GM19043 (cell line): ENCODE measurements around the gene CHPF.

Source experiments
- ATAC-seq: cut with Tn5 transposase; IDR thresholded peaks from one replicate; pipeline ENCODE4 v1.9.1; 2021; ENCODE audit warnings: low read depth; ENCODE audit not compliant: unreplicated experiment

CHPF gene

DNA sequence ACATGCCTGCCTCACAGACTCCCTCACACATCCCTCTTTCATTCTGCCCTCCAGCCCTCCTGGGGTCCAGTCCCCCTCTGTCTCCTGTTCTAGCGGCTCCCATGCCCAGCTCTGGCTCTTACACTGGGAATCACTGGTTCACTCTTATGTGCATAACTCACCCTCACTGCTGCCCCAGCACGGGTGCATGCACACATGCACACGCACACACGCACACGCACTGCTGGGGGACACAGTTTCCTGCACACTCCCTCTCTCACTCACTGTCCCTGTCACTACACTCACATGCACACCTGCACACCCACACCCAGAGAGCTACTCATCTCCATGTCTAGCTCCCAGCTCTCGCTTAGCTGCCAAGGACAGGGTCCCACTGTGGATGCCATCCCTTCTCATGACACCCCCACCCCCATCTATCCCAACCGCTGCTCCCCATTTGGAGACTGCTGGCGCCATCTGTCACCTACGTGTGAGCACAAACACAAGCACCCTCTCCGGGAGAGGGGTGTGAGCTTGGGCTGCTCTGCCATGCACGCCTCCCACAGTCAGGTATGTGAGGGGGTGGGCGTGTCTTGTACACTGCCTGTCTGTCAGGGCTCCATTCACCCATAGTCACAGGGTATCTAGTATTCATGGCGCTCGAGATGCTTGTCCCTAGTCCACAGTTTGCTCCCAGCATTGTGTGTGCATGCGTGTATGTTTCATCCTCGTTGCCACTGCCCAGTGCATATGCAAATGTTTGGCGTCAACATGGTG is 27.6 kb downstream of the CHPF start:
- no peak for ATAC-seq

DNA sequence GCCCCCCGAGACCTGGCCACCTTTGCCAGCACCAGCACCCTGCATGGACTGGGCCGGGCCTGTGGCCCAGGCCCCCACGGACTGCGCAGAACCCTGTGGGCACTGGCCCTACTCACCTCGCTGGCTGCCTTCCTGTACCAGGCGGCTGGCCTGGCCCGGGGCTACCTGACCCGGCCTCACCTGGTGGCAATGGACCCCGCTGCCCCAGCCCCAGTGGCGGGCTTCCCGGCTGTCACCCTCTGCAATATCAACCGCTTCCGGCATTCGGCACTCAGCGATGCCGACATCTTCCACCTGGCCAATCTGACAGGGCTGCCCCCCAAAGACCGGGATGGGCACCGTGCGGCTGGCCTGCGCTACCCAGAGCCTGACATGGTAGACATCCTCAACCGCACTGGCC is 28.8 kb downstream of the CHPF start:
- ATAC-seq: no peak

DNA sequence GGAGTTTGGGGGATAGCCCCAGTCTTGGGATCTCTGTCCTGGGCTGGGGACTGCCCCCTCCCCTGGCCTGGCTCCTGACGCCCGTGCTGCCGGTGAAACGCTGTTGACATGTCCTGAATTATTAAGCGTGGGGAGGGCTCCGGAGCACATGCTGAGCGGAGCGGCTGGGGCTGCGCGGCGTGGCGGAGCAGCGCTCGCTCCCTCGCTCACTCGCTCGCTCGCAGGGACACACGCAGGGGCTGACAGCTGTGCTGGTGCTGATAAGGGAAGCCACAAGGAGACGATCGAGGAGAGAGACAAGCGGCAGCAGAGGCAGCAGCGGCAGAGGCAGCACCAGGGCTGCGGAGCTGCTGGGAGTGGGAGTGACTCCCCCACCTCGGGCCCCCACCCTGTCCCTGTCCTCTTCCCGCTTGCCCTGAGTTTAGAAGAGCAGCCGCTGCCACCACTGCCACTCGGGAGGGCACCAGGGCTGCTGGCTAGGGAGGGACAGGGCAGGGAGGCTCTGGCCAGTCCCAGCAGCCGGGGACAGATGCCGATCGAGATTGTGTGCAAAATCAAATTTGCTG is 29.3 kb downstream of the CHPF start, which contains the start of gene ASIC4:
Gene ASIC4, plus strand, starts transcription at position 287 of the 566 bp plus-strand sequence. Its CDS starts 243 bp downstream, at position 530.
- no peak for ATAC-seq

DNA sequence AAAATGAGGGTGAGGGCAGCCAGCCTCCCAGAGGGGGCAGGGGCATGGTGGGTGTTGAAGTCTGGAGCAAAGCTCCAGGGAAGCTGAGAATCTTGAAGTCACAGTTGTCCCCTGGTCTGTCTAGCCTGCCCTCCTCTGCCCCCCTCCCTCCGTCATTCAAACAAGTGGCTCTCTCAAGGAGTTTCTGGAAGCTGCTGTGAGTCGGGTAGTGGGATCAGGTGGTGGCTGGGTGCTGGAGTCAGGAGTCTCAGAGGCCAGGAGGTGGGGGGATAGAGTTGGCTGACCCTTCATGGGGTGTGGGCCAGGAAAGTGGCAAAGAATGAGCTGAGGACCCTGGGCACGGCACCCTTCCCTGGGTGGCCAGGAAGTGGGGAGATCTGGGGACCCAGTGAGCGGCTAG is 29.8 kb downstream of the CHPF start:
- no peak for ATAC-seq

DNA sequence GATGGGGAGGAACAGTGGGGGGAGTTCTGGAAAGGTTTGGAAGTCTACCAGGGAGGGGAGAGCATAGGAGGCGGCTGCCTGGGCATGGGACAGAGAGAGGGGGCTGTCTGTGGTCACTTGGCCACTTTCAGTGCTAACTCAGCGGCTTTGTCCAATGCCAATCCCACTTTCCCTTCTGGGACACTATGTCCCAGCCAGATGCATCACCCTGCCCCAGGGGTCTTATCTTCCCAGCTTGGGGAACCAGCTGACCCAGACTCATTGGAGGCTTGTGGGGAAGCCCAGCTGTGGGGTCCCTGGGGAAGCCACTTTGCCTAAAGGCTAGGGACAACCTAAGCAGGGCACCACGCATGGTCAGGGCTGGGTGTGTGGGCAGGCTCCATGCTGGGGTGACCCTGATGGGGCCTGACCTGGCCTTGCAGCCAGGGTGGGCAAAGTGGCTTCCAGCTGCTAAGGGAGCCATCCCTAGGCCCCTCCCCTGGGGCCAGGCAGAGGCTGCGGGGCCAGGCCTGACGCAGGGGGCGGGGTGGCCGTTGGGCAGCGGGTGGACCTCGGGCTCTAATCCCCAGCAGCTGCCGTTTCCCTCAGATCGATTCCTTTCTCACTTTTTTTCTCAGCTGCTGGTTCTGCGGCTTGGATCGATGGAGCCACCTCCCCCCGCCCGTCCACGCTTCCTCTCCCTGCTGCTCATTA is 30.9 kb downstream of the CHPF start:
- ATAC-seq: no peak

DNA sequence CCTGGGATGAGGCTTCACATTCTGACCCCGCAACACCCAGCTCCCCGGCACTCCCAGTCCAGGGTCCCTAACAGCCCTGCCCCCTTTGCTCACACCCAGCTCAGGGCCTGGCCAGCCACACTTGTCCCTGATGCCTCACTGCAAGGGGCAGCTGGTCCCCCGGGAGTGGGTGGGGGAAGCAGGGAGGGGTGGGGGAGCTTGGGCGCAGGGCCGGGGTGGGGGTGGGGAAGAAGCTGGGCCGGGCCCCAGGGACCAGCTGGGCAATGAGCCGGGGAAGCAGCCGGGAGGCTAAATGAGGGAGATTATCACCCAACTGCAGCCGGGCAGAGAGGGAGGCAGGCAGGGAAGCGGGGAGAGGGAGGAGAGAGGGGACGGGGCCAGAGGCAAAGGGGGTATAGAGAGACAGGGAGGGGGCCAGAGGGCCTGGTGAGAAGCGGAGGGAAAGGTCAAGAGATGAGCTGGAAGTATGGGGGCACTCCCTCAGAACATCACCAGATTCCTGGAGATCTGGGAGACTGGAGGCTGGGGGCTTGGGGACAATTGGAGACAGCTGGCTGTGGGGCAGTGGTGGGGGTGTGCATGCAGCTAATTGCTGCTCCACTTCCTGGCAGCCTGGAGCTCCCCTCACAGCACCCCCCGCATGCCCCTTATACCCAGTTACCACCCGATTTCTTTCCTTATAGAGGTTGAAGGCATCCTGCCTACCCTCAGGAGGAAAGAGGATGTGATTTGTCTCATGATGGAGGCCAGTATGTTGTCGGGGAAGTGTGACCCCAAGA is 31.9 kb downstream of the CHPF start:
- ATAC-seq: no peak

DNA sequence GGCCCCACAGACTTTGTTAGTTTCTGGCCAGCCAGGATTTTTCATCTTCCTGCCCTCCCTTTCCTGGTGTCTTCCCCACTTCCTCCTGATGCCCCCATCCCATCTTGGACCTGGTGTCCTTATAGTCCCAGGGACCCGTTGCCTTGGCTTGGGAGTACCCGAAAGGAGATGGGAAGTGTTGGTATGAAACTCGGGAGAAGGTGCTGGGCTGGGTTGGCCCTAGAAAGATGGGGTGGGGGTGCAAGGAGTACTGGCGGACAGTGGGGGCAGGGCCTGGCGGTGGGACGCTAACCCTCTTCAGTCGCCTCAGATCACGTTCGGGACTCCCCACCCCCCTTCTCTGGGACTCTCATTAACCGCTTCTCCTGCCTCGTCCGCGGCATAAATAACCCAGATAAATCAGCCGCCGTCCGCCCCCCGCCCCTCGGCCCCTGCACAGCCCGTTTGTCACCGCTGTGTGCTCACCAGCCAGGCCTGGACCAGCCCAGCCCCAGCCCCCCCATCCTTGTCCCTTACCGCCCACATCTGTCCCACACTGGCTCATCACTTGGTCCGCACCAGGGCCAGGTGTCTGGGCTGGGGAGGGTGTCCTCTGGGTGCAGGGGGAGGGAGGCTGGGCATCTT is 33.0 kb downstream of the CHPF start:
- no peak for ATAC-seq

DNA sequence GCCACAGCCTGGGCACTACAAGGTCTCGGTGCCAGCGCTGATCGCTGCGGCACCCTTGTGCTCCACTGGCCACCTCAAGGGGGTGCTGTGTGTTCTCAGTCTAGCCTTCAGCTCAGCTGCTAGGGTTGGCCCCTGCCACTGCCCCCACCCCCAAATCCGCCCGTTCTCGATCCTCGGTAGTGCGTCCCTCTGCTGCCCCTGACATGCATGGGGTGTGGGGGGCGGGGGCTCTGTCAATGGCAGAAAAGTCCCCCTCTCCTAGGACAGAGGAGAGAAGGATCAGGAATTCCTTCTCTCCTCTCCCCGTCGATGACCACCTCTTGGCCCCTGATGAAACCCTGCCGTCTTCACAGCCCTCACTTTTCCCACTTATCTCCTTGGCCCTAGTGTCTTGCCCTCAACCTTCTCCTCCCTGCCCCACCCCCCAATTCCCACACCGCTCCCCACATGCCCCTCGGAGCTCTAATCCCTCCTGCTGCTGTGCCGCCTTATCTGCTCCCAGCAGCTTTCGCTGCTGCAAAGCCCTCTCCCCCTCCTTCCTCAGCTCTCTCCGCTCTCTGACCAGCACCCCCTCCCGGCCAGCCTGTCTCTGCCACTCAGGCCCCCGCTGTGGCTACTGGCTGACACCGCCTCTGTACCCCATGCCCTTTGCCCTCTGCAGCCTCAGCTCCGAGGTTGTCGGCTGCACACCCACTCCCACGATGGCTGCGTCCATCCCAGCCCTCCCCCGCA is 33.7 kb downstream of the CHPF start:
- ATAC-seq: peak; percentile 62

DNA sequence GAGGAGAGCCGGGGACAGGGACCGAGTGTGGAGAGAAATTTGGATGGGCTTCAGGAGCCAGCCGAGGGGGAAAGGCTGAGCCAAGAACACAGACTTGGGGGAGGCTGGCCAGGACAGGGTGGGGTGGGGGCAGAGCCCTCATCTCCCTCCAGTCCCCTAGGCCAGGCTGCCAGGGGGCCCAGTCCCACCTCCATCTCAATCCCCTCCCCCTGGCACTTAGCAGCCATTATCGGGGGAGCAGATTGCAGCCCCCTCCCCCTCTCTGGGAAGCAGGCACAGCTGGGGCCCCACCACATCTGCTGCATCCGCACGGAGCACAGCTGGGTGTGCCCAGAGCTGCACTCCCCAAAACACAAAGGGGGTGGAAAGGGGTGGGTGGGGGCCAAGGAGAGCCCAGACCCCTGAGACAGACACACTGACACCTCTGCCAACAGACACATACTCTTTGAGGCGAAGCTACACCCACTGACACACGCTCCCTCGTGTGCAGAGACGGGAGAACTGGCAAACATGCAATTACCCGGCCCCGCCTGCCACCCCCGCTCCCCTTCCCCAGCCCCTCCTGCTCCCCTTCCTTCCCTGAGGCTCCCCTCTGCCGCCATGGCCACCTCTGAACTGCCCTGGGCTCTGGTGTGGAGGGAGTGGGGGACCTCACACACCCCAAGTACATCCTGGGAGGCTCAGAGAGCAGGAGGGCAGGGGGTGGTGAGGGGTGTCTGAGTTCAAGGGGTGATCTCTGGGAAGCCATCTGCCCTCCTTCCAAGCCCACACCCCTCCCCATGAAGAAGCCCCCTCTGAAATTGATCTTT is 34.4 kb downstream of the CHPF start:
- ATAC-seq: peak; percentile 19

DNA sequence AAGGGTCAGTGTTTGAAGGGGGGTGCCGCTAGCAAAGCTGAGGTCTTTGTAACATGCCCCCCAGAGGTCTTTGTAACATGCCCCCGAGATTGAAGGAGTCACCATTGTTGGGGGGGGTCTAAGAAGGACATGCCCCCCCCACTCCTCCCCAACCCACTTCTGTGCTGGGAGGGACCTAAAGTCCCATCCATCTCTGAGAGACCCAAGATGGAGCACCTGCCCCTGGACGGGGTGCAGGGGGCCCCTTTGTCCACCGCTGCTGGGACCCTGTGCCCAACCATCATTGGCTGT is 35.2 kb downstream of the CHPF start:
- no peak for ATAC-seq

DNA sequence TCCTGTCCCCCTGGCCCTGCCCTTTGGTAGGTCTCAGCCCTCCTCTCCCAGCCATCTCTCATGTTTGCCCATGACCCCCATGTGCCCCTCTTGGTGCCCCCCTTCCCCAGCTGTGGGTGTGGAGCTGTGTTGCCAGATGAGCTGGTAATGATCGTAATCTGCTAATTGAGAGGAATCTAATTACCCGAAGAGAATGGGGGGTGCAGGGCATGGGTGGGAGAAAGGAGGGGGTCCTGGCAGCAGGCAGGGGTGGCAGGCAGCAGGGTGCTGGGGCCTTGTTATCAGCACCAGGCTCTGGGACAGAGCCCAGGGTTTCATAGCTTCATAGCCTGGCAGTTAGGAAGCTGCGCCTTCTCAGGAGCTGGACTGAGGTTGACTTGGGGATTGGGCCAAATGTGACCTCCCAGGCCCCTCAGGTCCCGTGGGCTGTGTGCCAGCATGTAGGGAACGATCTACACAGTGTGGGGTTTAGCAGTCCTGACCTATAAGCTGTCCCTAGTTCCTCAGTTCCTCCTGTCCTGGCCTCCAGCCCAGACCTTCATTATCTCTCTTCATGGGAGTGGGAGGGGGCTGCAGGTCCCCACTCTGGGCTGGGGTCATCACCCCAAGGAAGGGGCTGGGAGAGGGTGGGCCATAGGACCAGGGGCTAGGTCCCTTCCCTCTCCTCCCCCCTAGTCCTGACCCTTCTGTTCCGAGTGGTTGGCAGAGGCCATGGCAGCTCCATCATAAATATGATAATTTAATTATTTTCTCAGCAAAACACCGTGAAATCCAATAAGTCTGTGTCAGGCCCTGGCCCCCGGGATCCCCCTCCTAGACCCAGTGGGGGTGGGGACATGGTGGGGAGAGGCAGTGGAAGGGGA is 35.8 kb downstream of the CHPF start:
- ATAC-seq: no peak

DNA sequence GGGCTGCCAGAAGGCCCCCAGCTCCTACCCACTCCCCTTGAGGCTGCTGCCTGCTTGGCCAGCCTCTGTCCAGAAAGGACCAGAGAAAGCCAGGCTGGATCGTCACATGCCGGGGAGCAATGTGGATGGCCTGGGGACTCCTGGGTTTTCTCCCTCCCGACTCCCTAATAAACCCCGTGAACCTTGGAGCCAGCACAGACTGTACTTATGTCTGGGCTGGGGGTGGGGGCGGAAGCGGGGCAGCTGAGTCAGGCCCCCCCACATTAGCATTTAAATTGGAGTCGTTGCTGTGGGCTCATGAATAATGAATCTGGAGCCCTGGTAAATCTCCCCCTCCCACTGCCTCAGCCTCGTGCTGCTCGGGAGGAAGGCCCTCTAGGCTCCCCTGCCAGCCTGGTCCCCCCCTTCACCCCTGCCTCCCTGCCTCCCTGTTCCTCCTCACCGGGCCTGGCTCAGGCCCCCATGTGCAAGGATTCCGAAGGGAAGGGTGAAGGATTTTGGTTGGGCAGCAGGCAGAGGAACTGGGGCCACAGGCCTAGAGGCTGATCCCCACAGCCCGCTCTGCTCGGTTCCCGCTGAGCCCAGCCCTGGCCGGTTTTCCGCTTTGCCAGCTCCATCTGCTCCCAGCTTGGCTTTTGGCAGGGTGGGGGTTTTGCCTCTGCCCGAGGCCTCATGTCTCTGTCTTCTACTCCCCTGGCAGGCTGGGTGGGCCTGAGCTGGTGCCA is 36.6 kb downstream of the CHPF start:
- no peak for ATAC-seq

DNA sequence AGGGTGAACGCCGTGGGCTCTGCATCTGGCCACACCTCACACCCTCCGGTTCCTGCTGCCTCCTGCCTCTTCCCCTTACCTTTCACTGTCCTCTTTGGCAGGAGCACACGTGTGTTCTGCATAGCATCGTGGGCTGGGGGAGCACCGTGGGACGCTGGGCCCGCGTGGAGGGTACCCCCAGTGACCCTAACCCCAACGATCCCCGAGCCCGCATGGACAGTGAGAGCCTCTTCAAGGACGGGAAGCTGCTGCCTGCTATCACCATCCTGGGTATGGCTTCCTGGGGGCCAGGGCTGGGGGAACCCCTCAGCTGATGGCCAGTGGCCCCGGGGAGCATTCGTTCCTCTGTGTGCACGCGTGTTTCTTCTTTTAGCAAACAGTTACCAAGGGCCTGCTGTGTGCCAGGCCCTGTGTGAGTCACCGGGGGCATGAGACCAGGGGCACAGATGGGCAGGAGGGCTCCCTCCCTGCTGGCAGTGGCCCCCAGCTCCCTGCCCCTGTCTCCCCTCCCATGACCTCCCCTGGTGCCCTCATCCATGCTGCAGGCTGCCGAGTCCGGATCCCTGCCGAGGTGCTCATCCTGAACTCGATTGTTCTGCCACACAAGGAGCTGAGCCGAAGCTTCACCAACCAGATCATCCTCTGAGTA is 37.3 kb downstream of the CHPF start:
- ATAC-seq: no peak

DNA sequence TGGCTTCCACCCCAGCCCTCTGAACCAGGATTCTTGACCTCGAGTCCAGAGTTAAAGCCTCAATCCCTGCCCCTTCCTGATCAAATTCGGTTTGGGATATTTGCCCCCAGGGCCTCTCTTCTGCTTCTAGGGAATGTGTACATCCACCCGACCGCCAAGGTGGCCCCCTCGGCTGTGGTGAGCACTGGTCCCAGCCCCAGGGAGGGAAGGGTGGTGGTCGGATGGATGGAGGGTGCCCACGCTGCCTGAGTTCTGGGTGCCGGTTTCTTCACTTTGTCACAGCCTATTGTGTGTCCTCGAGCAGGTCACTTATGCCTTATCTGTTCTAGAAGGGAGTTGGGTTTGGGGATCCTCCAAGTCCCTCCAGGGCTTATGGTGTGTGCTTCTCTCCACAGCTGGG is 38.0 kb downstream of the CHPF start:
- ATAC-seq: no peak

DNA sequence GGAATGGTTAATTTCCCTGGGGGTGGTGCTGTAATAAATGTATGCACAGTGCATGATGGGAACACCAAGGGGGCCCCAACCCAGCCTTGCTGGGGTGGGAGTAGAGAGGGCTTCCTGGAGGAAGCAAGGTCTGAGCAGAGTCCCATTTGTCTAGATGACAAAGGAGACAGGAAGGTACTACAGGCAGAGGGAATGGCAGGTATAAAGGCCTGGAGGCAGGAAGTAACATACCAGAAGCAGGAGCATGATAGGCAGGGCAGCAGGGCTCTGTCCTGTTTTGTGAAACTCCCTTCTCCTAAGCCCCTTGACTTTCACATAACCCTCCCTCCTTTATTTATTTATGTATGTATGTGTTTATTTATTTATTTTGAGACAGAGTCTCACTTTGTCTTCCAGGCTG is 41.0 kb downstream of the CHPF start:
- ATAC-seq: no peak

DNA sequence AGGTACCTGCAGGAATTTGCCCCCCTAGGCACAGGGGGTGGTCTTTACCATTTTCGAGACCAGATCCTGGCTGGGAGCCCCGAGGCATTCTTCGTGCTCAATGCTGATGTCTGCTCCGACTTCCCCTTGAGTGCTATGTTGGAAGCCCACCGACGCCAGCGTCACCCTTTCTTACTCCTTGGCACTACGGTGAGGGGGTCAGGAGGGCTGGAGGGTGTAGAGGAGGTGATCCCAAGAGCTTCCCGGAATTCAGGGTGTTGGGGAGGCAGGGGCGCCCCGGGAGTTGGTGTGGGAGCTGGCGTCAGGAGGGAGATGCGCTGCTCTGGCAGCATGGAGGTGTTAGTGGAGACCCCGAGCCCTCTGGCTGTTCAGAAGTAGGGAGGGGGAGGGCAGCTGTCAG is 41.8 kb downstream of the CHPF start:
- no peak for ATAC-seq

DNA sequence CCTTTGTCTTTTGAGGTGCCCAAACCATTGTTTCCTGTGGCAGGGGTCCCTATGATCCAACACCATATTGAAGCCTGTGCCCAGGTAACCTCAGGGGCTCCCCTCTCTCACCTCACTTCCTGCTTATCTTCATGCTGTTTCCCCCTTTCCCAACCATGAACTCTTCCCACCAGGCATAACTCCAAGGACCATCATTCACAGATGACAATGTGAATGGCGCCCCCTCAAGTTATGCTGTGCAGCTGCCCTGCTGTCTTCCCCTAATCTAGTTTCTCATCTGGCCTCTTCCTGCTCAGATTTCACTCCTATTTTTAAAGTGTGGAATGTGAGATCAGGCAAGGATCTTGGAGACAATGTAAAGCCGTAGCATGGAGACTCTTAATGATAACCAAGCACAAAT is 43.5 kb downstream of the CHPF start:
- ATAC-seq: no peak
